ENCODE data around the gene NFIB. TPM values are rescaled to one million over a fixed set of nuclear protein-coding genes. Genes with fewer than 3 reads are reported as not detected.

NFIB gene
- total RNA-seq, 2 donors from 2014 or later = 54.8 to 114 TPM

GRCh38 chr9:14315875-14316601 lies 2.1 kb upstream of the NFIB start:
- no peak for ATAC-seq (ENCODE audit: insufficient number of reproducible peaks, low FRiP score, low read depth)

GRCh38 chr9:14314929-14315874 lies 1.3 kb upstream of the NFIB start:
- Histone ChIP-seq H3K36me3 (no peaks in the 10 kb centered on the region), H3K9me3 (no peaks in the 10 kb centered on the region), H3K4me3 (peak overlapping the region; percentile 81), H3K27me3 (replicated peaks; ENCODE audit: insufficient read depth) (no peaks in the 10 kb centered on the region), H3K4me1 (ENCODE audit: control insufficient read depth in 1 of 2, low read depth in 2 of 2) (peaks cover 5 to 30% of the 10 kb centered on the region in 2 donors), H3K27ac (peak overlapping the region; percentile 92 to 98)
- no peak for TF ChIP-seq CTCF (IDR thresholded peaks at IDR 0.05)
- ATAC-seq (ENCODE audit: insufficient number of reproducible peaks, low FRiP score, low read depth) = peak; percentile 62
- peak; percentile 63 for DNase-seq (ENCODE audit: low spot score)

More at GRCh38 chr9:14315875-14316601, 2.1 kb upstream of the NFIB start:
- Histone ChIP-seq H3K4me3 (peak overlapping the region; percentile 81), H3K4me1 (ENCODE audit: control insufficient read depth in 1 of 2, low read depth in 2 of 2) (peaks cover 5 to 32% of the 10 kb centered on the region in 2 donors), H3K9me3 (no peaks in the 10 kb centered on the region), H3K27me3 (replicated peaks; ENCODE audit: insufficient read depth) (no peaks in the 10 kb centered on the region), H3K36me3 (no peaks in the 10 kb centered on the region), H3K27ac (peak overlapping the region; percentile 89 to 98)
- TF ChIP-seq CTCF (IDR thresholded peaks at IDR 0.05) = no peak
- DNase-seq (ENCODE audit: low spot score) = no peak

- Histone ChIP-seq H3K4me3 (peak overlapping the region; percentile 81), H3K4me1 (ENCODE audit: control insufficient read depth in 1 of 2, low read depth in 2 of 2) (peaks cover 7 to 26% of the 10 kb centered on the region in 2 donors), H3K9me3 (no peaks in the 10 kb centered on the region), H3K27me3 (replicated peaks; ENCODE audit: insufficient read depth) (no peaks in the 10 kb centered on the region), H3K36me3 (no peaks in the 10 kb centered on the region), H3K27ac (peak overlapping the region; percentile 92 to 98)
- ATAC-seq (ENCODE audit: insufficient number of reproducible peaks, low FRiP score, low read depth) (peak; percentile 68), DNase-seq (ENCODE audit: low spot score) (peak; percentile 62)
- no peak for TF ChIP-seq CTCF (IDR thresholded peaks at IDR 0.05)
These were observed 535 bp upstream of the NFIB start for GRCh38 chr9:14314424-14314928.

GRCh38 chr9:14313378-14313940 lies 482 bp downstream of the NFIB start:
- ATAC-seq (ENCODE audit: insufficient number of reproducible peaks, low FRiP score, low read depth) = no peak
- no peak for DNase-seq (ENCODE audit: low spot score)
- H3K27me3 ChIP-seq (replicated peaks; ENCODE audit: insufficient read depth) = no peaks in the 10 kb centered on the region
- peaks cover 10 to 26% of the 10 kb centered on the region in 2 donors for H3K4me1 ChIP-seq (ENCODE audit: control insufficient read depth in 1 of 2, low read depth in 2 of 2)
- no peak for TF ChIP-seq CTCF (IDR thresholded peaks at IDR 0.05)
- H3K9me3 ChIP-seq = no peaks in the 10 kb centered on the region
- H3K27ac ChIP-seq = peak overlapping the region; percentile 89 to 92
- peak overlapping the region; percentile 81 for H3K4me3 ChIP-seq
- H3K36me3 ChIP-seq = no peaks in the 10 kb centered on the region
